ENCODE results near the gene RNPC3. TPM values are rescaled to one million over a fixed set of nuclear protein-coding genes. Genes with fewer than 3 reads are reported as not detected.

RNPC3 gene, protein sequence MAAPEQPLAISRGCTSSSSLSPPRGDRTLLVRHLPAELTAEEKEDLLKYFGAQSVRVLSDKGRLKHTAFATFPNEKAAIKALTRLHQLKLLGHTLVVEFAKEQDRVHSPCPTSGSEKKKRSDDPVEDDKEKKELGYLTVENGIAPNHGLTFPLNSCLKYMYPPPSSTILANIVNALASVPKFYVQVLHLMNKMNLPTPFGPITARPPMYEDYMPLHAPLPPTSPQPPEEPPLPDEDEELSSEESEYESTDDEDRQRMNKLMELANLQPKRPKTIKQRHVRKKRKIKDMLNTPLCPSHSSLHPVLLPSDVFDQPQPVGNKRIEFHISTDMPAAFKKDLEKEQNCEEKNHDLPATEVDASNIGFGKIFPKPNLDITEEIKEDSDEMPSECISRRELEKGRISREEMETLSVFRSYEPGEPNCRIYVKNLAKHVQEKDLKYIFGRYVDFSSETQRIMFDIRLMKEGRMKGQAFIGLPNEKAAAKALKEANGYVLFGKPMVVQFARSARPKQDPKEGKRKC
- 15.8 TPM for total RNA-seq
- long read RNA-seq, partial matches to known transcripts, result 3 of 6 reads
- long read RNA-seq, other reads (novel, unspliced or antisense), result 2 of 6 reads

DNA sequence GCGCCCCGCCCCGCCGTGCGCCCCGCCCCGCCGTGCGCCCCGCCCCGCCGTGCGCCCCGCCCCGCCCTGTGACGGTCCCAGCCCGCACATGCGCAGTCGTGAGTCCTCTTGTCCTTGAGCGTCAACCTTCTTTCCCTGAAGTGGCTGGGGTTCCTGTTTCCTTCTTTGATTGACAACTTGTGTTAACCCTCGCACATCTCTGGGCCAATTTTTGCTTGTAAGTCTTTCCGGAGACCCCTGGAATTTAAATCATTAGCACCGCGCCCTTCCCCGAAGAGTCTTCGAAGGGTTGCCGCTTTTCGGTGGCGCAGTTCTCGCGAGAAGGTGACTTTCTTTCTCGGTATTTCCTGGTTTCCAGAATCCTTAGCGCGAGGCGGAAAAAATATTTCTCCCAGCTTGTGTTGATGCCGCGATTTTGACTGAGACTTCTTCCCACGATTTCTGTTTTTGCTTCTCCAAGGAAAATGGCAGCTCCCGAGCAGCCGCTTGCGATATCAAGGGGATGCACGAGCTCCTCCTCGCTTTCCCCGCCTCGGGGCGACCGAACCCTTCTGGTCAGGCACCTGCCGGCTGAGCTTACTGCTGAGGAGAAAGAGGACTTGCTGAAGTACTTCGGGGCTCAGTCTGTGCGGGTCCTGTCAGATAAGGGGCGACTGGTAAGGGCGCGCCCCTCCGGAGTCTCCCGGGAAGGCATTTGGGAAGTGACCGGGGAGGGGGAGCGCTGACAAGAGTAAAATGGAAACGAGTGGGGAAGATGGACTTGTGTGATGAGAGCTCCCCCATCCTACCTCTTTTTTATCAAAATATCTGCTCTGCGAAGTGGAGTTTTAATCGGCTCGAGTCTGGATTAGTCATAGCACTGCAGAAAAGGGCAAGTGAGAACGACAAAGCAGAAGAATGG is at the start of gene RNPC3:
RNPC3 (plus strand) TSS at position 93 of the 901 bp plus-strand sequence; CDS start at position 465, 372 bp downstream.
- intact Hi-C loops (cut with DNase I), result loop anchor here (5.0 kb wide), 1 partner anchor 36 kb away; no protein-coding TSS in a partner anchor

GRCh38 chr1:103477101-103477500 is 48.4 kb upstream of the RNPC3 start:
- intact Hi-C loops (cut with DNase I), result no loop called here
- no peak for DNase-seq (ENCODE audit: missing footprints)
- no peak for ATAC-seq

More for the DNA sequence above, at the start of gene RNPC3:
- ATAC-seq (peak; percentile 90), DNase-seq (ENCODE audit: missing footprints) (peak; percentile 93)

DNA sequence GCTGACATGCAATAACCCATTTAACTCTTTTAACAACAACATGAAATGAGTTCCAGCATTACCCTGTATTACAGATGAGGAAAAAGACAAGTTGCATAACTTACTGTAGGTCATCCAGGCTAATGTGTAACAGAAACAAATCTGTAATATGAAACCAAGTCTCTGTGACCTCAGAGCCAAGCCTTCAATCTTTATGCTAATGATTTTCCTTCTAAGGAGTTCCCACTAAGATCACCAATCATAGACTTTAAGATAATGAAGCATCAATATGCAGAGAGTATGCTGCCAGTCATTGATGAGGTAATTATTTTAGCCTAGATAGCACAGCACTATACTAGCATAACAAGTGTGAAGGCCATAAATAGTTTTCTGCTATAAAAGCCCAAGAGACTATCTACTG is 35.6 kb upstream of the RNPC3 start:
- intact Hi-C loops (cut with DNase I), result no loop called here
- no peak for ATAC-seq
- DNase-seq (ENCODE audit: missing footprints), result no peak

GRCh38 chr1:103492003-103492625 is 33.4 kb upstream of the RNPC3 start:
- ATAC-seq, result no peak
- no peak for DNase-seq (ENCODE audit: missing footprints)
- intact Hi-C loops (cut with DNase I), result no loop called here

GRCh38 chr1:103496014-103496635 is 29.4 kb upstream of the RNPC3 start:
- ATAC-seq, result no peak
- no peak for DNase-seq (ENCODE audit: missing footprints)
- intact Hi-C loops (cut with DNase I), result no loop called here

DNA sequence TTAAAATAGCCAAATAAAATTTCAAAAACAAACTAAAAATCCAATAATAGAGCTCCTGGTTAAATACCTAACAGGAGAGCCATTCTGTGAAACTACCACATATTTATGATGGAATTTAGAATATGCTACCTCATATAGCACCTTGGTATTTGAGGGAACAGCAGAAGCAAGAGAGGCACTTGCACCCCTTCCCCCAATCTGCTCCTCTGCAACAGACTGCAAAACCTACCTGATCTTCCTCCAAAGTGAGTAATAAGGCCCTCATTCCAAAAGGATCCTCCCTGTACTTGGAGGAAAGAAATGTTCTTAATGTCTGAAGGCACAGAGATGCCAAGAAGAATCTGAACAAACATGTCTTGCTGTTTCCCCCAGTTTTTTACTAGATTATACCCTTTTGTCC is 28.1 kb upstream of the RNPC3 start:
- intact Hi-C loops (cut with DNase I), result no loop called here
- DNase-seq (ENCODE audit: missing footprints) (no peak), ATAC-seq (no peak)

DNA sequence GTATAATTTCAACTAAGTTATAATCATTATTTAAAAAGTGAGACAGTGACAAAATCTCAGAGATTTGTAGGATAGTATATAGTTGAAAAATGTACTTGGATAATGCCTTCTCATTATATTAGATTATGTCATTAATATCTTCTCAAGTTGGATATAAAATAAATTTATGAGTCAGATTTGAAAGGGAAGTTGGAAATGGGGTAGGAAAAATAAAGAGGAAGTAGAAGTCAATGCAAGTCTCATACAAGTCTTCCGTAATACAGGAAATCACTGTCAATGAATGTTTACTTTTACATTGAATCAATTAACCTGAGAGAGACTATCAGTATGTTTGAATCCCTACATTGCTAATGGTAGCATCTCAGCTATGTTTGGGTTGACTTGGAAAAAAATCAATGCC is 16.2 kb upstream of the RNPC3 start:
- DNase-seq (ENCODE audit: missing footprints), result no peak
- no peak for ATAC-seq
- intact Hi-C loops (cut with DNase I), result no loop called here

- intact Hi-C loops (cut with DNase I), result loop anchor here (10.0 kb wide), 1 partner anchor 409 kb away; the partner anchor contains the start of gene COL11A1
- DNase-seq (ENCODE audit: missing footprints) (no peak), ATAC-seq (no peak)
Observed at GRCh38 chr1:103513711-103514110, 11.8 kb upstream of the RNPC3 start.

DNA sequence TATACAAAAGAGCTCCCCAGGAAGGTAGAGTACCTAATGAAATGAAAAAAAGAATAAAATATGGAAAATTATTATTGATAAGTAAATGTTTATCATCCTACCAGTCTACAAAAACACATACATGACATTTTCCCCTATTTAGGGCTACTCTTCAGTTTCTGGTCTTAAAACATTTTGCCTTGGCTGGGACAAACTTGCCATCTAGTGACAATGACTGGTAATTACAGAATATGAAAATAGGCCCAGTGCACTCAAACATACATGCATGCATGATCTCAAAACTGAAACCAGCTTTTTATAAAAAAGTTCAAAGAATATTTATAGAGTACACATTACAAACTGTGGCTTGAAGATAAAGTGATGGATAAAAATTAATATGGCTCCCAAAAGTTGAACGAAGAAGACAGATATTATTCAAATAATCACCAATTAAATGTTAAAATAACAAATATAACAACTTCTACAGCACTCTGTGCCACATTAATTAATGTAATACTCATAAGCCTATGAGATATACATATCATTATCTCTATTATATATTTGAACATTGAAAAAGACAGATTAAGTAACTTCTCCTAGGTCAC is 10.5 kb upstream of the RNPC3 start:
- DNase-seq (ENCODE audit: missing footprints) (no peak), ATAC-seq (no peak)
- intact Hi-C loops (cut with DNase I), result loop anchor here (10.0 kb wide), 1 partner anchor 410 kb away; the partner anchor contains the start of gene COL11A1

DNA sequence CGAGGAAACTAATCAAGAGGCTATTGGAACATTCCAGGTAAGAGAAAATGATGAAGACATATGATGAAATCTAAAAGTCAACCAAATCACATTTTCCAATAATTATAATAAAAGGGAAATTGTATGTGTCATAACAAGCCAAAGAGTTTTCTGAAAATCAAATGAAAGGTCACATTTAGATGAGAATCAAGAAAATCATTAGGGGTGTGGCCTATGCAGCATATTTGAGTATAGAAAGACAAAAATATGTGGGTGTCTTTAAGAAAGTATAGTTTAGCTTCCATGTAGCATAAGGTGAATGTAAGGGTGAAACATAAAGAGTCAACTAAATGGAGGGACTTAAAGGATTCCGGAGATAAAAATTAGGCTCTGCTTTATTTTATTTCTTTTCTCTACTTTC is 9.2 kb upstream of the RNPC3 start:
- DNase-seq (ENCODE audit: missing footprints) (no peak), ATAC-seq (no peak)
- intact Hi-C loops (cut with DNase I), result loop anchor here (10.0 kb wide), 1 partner anchor 411 kb away; the partner anchor contains the start of gene COL11A1

DNA sequence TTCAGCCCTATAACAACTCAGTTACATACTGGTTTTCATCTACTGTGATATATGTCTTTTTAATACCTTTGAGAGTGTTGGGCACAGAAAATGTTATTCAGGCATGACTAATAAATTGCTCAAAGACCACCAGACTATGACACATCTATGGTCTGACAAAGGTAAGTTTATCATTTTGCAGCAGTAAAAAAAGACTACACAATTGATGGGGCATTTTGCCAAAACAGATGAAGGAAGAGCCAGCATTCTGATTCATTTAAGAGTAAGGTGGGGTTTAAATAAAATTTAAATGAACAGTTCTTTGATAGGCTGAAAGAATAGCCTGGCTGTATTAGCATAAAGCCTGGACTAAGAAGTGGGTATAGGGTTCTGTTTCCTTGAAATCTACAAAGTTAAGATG is 8.8 kb upstream of the RNPC3 start:
- intact Hi-C loops (cut with DNase I), result loop anchor here (10.0 kb wide), 1 partner anchor 412 kb away; the partner anchor contains the start of gene COL11A1
- DNase-seq (ENCODE audit: missing footprints) (no peak), ATAC-seq (no peak)

DNA sequence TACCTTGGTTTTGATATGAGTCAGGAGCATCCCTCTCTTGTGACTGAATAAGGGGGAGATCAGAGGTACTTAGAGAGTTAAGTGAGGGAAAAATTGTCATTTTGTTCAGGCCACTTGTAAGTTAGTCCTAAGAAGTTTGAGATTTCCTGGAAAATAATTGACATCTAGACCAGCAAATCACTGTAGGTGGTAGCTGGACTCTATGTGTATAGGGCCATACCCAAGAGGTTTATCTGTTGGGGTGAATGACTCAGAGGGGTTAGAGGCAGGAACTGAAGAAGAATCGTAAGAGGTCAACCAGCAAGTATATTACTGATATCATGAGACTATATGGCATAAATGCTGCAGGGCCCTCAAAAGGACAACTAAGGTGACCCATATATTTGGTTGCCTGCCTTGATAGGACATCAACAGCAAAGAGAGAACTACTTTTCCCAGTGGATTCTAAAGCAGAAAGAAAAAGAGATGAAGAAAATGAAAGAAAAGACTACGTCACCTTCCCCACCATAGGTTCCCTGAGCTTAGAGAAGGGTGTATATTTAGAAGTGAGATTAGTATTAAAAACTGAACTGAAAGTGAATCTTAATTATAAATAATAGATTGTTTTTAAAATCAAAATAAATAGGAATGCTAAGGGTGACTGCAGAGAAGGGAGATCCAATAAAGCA is 8.0 kb upstream of the RNPC3 start:
- intact Hi-C loops (cut with DNase I), result loop anchor here (10.0 kb wide), 1 partner anchor 413 kb away; the partner anchor contains the start of gene COL11A1
- no peak for ATAC-seq

DNA sequence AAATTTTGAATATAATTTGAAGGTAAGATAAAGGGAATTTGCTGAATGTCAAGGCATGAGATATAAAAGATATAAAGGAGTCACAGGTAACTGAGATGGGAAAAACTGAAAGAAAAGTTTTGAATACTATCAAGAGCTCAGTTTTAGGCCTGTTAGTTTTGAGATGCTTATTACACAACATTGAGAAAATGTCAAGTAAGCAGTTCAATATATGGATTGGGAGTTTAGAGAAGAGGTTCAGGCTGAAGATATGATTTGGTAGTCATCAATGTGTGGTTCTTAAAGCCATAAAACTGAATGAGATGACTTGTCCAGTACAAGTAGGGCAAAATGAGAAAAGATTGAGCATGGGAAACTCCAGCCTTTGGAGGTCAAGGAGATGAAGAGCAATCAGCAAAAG is 4.7 kb upstream of the RNPC3 start:
- DNase-seq (ENCODE audit: missing footprints) (no peak), ATAC-seq (no peak)
- intact Hi-C loops (cut with DNase I), result no loop called here

More for the DNA sequence above, 8.0 kb upstream of the RNPC3 start:
- no peak for DNase-seq (ENCODE audit: missing footprints)

DNA sequence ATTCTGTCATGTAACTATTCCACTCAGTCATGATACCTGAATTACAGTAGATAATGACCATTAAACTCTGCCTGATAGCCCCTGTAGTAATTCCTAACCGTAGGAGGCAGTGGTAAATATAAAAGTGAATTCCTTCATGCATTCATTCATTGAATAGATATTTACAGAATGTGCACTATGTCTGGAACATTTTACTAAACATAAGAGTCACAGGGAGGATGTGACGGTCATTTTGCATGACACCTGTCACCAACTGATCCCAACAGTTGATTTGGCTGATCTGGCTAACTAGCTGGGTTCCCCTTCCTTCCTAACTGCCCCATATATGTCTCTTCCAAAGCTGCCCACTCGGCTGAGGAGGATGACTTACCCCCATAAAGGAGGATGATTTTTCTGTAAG is 2.2 kb upstream of the RNPC3 start:
- ATAC-seq (no peak), DNase-seq (ENCODE audit: missing footprints) (no peak)
- intact Hi-C loops (cut with DNase I), result no loop called here

- DNase-seq (ENCODE audit: missing footprints), result no peak
- intact Hi-C loops (cut with DNase I), result loop anchor here (5.0 kb wide), 1 partner anchor 37 kb away; no protein-coding TSS in a partner anchor
- ATAC-seq, result peak; percentile 84
Observed at GRCh38 chr1:103525114-103525606, 339 bp upstream of the RNPC3 start.

GRCh38 chr1:103527331-103527730 is 1.8 kb downstream of the RNPC3 start:
- DNase-seq (ENCODE audit: missing footprints) (no peak), ATAC-seq (no peak)
- intact Hi-C loops (cut with DNase I), result loop anchor here (5.0 kb wide), 1 partner anchor 35 kb away; no protein-coding TSS in a partner anchor

GRCh38 chr1:103529746-103530145 is 4.2 kb downstream of the RNPC3 start:
- no peak for DNase-seq (ENCODE audit: missing footprints)
- intact Hi-C loops (cut with DNase I), result loop anchor here (5.0 kb wide), 1 partner anchor 33 kb away; no protein-coding TSS in a partner anchor
- no peak for ATAC-seq

Data from Right ventricle myocardium inferior (tissue), 1 donor.